Left ventricle myocardium inferior (tissue), 1 donor: ENCODE results near the gene RIPOR3. TPM values are rescaled to one million over a fixed set of nuclear protein-coding genes. Genes with fewer than 3 reads are reported as not detected.

Experiments
- DNase-seq: peaks from one replicate; pipeline ENCODE4 v3.0.0-alpha.2; 2020
- H3K27ac ChIP-seq: fragments of 200-600 bp; replicated peaks from 2 replicates; pipeline ENCODE4 v1.8.0; 2021
- H3K27me3 ChIP-seq: fragments of 200-600 bp; 2 replicates; pipeline ENCODE4 v1.8.0; 2021; ENCODE audit warnings: low read depth
- H3K36me3 ChIP-seq: fragments of 200-600 bp; 2 replicates; pipeline ENCODE4 v1.8.0; 2021
- H3K4me1 ChIP-seq: fragments of 200-600 bp; 2 replicates; pipeline ENCODE4 v1.8.0; 2021
- H3K4me3 ChIP-seq: fragments of 200-600 bp; 2 replicates; pipeline ENCODE4 v1.8.0; 2021; ENCODE audit warnings: mild to moderate bottlenecking, moderate library complexity
- H3K9me3 ChIP-seq: fragments of 200-600 bp; replicated peaks from 2 replicates; pipeline ENCODE4 v1.8.0; 2021
- intact Hi-C: fragments of 100-400 bp; cut with micrococcal nuclease; formaldehyde crosslinking; loops from one replicate; pipeline ENCODE4 v1.11.0; 2022
- total RNA-seq: library from RNA; stranded (reverse); fragmentation: NEBNext Ultra II Directional; extraction: Animal tissue kit (Norgen Biotek cat#: 25700); gene quantifications from one replicate; pipeline ENCODE4 v1.2.1, GENCODE V29; 2021
- TF ChIP-seq, protein P1 (sequence below): fragments of 200-600 bp; IDR thresholded peaks from 2 replicates; pipeline ENCODE4 v1.8.0; 2021; ENCODE audit warnings: antibody characterized with exemption, mild to moderate bottlenecking, borderline replicate concordance
- donor health status: DM: no; HTN: yes; CAD: no; lungs with severe emphysema.

The RIPOR3 gene
- total RNA-seq, 1 donor from 2014 or later = 6.5 TPM

DNA sequence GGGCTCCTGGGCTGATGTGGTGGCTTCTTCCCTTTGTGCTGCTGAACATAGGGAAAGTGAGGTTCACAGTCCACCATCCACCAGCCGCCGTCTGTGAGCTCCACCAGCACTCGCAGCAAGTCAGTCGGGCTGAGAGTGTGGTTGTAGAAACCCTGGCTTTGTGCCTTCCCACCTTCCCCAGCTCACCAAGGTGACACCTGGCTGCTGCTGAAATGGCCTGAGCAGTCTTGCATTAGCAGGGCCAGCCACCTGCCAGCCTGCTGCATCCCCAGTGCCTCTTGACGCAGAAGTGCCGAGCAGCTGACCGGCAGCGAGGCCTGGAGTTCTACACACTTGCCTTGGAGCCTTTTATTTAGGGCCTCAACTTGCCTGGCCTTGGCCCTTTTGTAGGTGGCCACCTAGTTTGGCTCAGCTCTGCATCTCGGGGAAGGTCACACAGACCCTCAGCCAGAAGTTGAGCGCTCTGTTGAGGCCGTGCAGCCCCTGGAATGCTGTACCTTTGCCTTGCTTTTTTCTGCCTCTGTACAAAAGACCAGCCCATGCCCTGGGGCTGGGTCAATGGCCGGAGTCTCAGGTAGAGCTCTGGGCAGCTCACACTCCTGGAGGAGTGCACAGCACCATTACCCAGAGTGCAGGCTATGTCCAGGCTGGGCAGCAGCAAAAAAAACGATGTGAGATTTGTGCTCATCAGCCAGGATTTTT, 104.7 kb downstream of the RIPOR3 start:
- intact Hi-C loops = no loop called here
- TF ChIP-seq, protein P1, sequence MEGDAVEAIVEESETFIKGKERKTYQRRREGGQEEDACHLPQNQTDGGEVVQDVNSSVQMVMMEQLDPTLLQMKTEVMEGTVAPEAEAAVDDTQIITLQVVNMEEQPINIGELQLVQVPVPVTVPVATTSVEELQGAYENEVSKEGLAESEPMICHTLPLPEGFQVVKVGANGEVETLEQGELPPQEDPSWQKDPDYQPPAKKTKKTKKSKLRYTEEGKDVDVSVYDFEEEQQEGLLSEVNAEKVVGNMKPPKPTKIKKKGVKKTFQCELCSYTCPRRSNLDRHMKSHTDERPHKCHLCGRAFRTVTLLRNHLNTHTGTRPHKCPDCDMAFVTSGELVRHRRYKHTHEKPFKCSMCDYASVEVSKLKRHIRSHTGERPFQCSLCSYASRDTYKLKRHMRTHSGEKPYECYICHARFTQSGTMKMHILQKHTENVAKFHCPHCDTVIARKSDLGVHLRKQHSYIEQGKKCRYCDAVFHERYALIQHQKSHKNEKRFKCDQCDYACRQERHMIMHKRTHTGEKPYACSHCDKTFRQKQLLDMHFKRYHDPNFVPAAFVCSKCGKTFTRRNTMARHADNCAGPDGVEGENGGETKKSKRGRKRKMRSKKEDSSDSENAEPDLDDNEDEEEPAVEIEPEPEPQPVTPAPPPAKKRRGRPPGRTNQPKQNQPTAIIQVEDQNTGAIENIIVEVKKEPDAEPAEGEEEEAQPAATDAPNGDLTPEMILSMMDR = no peak

DNA sequence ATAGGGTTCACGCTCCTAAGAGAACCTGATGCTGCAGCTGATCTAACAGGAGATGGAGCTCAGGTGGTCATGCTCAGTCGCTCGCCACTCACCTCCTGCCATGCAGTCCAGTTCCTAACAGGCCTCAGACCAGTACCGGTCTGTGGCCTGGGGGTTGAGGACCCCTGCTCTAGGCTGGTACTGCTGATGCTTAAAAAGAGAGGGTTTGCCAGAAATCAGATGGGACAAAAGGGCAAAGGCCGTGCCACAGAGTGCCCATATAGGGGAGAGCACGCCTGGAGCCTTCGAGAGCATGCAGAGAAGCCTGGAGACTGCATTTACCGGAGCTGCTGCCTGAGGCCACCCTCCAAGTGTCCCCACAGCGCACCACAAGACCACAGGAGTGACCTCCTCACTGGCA, 105.7 kb downstream of the RIPOR3 start:
- Histone ChIP-seq H3K27ac (no peak overlapping the region), H3K4me3 (no peak overlapping the region), H3K9me3 (no peaks in the 10 kb centered on the region), H3K27me3 (no peaks in the 10 kb centered on the region), H3K4me1 (peaks cover 5% of the 10 kb centered on the region), H3K36me3 (peaks cover 91% of the 10 kb centered on the region)
- intact Hi-C loops = no loop called here
- TF ChIP-seq, protein P1 = no peak
- DNase-seq = no peak

More for the DNA sequence above, 104.7 kb downstream of the RIPOR3 start:
- Histone ChIP-seq H3K9me3 (no peaks in the 10 kb centered on the region), H3K27me3 (no peaks in the 10 kb centered on the region), H3K36me3 (peaks cover 87% of the 10 kb centered on the region), H3K27ac (no peak overlapping the region), H3K4me1 (peaks cover 13% of the 10 kb centered on the region), H3K4me3 (no peak overlapping the region)
- DNase-seq = no peak

DNA sequence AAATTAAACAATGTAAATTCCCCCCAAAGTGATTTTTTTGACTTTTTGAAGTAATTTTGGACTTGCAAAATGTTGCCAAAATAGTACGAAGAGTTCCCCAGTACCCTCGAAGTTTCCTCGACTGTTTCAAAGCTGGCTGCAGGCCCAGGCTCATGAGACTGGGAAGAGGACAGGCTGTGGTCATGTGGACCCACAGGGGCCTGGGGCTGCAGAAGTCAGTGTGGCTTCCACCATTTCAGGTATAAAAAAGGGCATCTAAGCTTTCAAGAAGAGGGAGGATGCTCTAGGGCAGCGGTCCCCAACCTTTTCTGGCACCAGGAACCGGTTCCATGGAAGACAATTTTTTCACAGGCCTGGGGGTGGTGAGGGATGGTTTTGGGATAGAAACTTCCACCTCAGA, 106.1 kb downstream of the RIPOR3 start:
- Histone ChIP-seq H3K27ac (no peak overlapping the region), H3K4me1 (peaks cover 5% of the 10 kb centered on the region), H3K4me3 (no peak overlapping the region), H3K36me3 (peaks cover 91% of the 10 kb centered on the region), H3K9me3 (no peaks in the 10 kb centered on the region), H3K27me3 (no peaks in the 10 kb centered on the region)
- DNase-seq = no peak
- TF ChIP-seq, protein P1 = no peak
- intact Hi-C loops = no loop called here

DNA sequence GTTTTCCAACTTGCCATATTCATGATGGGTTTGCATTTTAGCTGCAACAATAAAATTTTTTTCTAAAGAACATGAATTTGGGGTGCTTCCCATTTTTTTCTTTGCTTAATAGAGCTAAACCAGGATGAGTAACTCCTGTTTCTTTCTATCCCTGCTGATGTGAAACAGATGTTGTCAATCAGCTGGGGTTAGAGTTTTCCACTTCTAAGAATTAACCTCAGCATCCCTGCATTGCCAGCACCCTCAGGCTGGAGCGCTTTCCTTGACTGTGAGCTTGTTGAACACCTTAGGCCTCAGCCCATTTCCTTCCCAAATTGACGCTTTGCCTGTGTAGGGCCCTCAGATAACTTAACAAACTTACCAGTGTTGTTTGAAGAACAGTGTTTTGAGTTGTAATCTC, 106.7 kb downstream of the RIPOR3 start:
- Histone ChIP-seq H3K36me3 (peaks cover 92% of the 10 kb centered on the region), H3K4me1 (peaks cover 11% of the 10 kb centered on the region), H3K27me3 (no peaks in the 10 kb centered on the region), H3K4me3 (no peak overlapping the region), H3K9me3 (no peaks in the 10 kb centered on the region), H3K27ac (no peak overlapping the region)
- DNase-seq = no peak
- intact Hi-C loops = no loop called here
- TF ChIP-seq, protein P1 = no peak

DNA sequence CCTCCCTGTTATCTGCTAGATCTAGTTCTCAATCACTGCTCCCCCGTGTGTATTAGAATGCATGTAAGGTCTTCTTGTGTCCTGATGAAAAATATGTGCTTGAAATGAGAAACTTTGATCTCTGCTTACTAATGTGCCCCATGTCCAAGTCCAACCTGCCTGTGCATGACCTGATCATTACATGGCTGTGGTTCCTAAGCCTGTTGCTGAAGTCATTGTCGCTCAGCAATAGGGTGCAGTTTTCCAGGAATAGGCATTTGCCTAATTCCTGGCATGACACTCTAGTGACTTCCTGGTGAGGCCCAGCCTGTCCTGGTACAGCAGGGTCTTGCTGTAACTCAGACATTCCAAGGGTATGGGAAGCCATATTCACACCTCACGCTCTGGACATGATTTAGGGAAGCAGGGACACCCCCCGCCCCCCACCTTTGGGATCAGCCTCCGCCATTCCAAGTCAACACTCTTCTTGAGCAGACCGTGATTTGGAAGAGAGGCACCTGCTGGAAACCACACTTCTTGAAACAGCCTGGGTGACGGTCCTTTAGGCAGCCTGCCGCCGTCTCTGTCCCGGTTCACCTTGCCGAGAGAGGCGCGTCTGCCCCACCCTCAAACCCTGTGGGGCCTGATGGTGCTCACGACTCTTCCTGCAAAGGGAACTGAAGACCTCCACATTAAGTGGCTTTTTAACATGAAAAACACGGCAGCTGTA, 107.7 kb downstream of the RIPOR3 start:
- Histone ChIP-seq H3K4me1 (peaks cover 13% of the 10 kb centered on the region), H3K27ac (no peak overlapping the region), H3K36me3 (peaks cover 99% of the 10 kb centered on the region), H3K9me3 (no peaks in the 10 kb centered on the region), H3K27me3 (no peaks in the 10 kb centered on the region), H3K4me3 (no peak overlapping the region)
- intact Hi-C loops = no loop called here
- TF ChIP-seq, protein P1 = no peak
- DNase-seq = no peak
